NCI-H2171 (cell line): Measurements from ENCODE around the gene HECW1.
"Not testable (repeated sequence)": the region's sequence is repeated elsewhere in the genome, so short reads cannot be mapped to it uniquely, and the experiment has no call there.

ENCODE experiments used
- DNase-seq: peaks from one replicate; lab custom pipeline; 2025; lab: John Stamatoyannopoulos, UW

Gene HECW1

GRCh38 chr7:43112941-43113621 lies 634 bp downstream of the HECW1 start:
- no peak for DNase-seq

- DNase-seq: no peak
Measured at GRCh38 chr7:43113622-43114457, 1.4 kb downstream of the HECW1 start.

- no peak for DNase-seq
Measured at GRCh38 chr7:43114458-43114780, 2.0 kb downstream of the HECW1 start.

- no peak for DNase-seq
Measured at GRCh38 chr7:43116451-43116850, 4.0 kb downstream of the HECW1 start.

GRCh38 chr7:43117095-43117494 lies 4.6 kb downstream of the HECW1 start:
- DNase-seq: no peak

- DNase-seq: no peak
Measured at GRCh38 chr7:43117861-43118260, 5.4 kb downstream of the HECW1 start.

- no peak for DNase-seq
Measured at GRCh38 chr7:43118313-43118712, 5.9 kb downstream of the HECW1 start.

GRCh38 chr7:43119371-43120075 lies 7.1 kb downstream of the HECW1 start:
- DNase-seq: no peak

- no peak for DNase-seq
Measured at GRCh38 chr7:43121973-43122372, 9.5 kb downstream of the HECW1 start.

GRCh38 chr7:43123457-43123856 lies 11.0 kb downstream of the HECW1 start:
- no peak for DNase-seq

GRCh38 chr7:43124388-43124787 lies 11.9 kb downstream of the HECW1 start:
- DNase-seq: no peak

GRCh38 chr7:43130347-43130746 lies 17.9 kb downstream of the HECW1 start:
- DNase-seq: no peak

GRCh38 chr7:43135129-43135528 lies 22.7 kb downstream of the HECW1 start:
- DNase-seq: no peak

- no peak for DNase-seq
Measured at GRCh38 chr7:43136064-43136463, 23.6 kb downstream of the HECW1 start.

GRCh38 chr7:43137121-43137744 lies 24.8 kb downstream of the HECW1 start:
- DNase-seq: not testable (repeated sequence)

GRCh38 chr7:43137811-43138210 lies 25.4 kb downstream of the HECW1 start:
- DNase-seq: no peak

- DNase-seq: no peak
Measured at GRCh38 chr7:43138710-43139109, 26.3 kb downstream of the HECW1 start.

- DNase-seq: no peak
Measured at GRCh38 chr7:43139137-43139536, 26.7 kb downstream of the HECW1 start.

GRCh38 chr7:43140186-43140585 lies 27.7 kb downstream of the HECW1 start:
- no peak for DNase-seq

GRCh38 chr7:43141091-43141490 lies 28.6 kb downstream of the HECW1 start:
- no peak for DNase-seq

- DNase-seq: no peak
Measured at GRCh38 chr7:43142703-43143102, 30.3 kb downstream of the HECW1 start.

GRCh38 chr7:43143918-43144589 lies 31.6 kb downstream of the HECW1 start:
- DNase-seq: no peak
